Right atrium auricular region (tissue), 2 donors: Measurements from ENCODE around the gene CNIH2. TPM values are rescaled to one million over a fixed set of nuclear protein-coding genes. Genes with fewer than 3 reads are reported as not detected.
A peak's percentile ranks its signal among the peaks of the same experiment; 100 is the strongest.

Experiments used
- DNase-seq: peaks from one replicate; pipeline ENCODE4 v3.0.0-alpha.2; 2019; ENCODE audit warnings: low spot score
- H3K27ac ChIP-seq, 2 donors: fragments of 200-600 bp; sonication (generic); 1 replicate in 1 of 2; 2 replicates in 1 of 2; pipeline ENCODE4 v1.5.1; 2016 to 2019
- H3K27me3 ChIP-seq, 2 donors: fragments of 200-600 bp; sonication (generic); one replicate each; pipeline versions ENCODE4 v1.5.1 to v1.6.0; 2017 to 2019
- H3K36me3 ChIP-seq: fragments of 200-600 bp; sonication (generic); one replicate; pipeline ENCODE4 v1.5.1; 2016
- H3K4me1 ChIP-seq, 2 donors: fragments of 200-600 bp; sonication (generic); one replicate each; pipeline versions ENCODE4 v1.5.1 to v1.6.0; 2017 to 2019
- H3K4me3 ChIP-seq, 2 donors: fragments of 200-600 bp; sonication (generic); 1 replicate in 1 of 2; 2 replicates in 1 of 2; pipeline ENCODE4 v1.5.1; 2017 to 2019; ENCODE audit warnings: mild to moderate bottlenecking in 1 of 2, moderate library complexity in 1 of 2
- H3K9me3 ChIP-seq, 2 donors: fragments of 200-600 bp; sonication (generic); one replicate each; pipeline ENCODE4 v1.5.1; 2019
- total RNA-seq, 2 donors: library from RNA; depleted of rRNA; stranded (reverse); fragments of >200 nt; gene quantifications; one replicate each; pipeline ENCODE4 v1.1.0, GENCODE V29; 2016
- TF ChIP-seq, protein P1 (sequence below), 2 donors: fragments of 200-600 bp; sonication (generic); IDR thresholded peaks; one replicate each; pipeline ENCODE4 v1.5.1; 2019; ENCODE audit warnings: antibody characterized with exemption in 2 of 2

CNIH2 gene
- total RNA-seq, 2 donors from 2014 or later, result not detected

DNA sequence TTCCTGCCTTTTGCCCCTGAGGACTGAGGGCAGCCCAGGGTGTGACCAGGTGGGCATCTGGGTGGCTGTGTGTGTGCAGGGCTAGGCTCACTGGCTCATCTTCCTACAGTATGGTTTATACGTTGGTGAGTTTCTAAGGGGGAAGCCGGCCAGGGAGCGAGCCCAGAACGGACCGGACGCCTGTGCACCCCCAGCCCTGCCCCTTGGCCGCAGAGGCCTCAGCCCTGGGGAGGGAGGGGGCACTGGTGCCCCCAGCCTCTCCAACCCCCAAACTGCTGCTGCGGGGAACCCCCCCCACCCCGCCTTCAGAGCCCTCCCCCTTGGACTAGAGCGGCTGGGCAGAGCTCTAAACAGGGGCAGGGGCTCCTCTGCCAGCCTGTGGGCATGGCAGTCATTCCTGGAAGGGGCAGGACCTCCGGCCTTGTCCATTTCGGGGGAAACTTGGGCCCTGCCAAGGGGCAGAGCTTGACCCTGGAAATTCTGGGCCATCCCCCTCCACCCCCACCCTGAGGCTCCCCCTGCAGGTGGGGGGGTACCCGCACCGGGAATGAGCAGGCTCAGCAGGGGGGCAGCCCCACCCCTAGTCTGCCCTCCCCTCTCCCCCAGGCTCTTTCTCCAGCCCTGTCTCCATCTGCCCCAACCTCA, 5.6 kb downstream of the CNIH2 start:
- H3K27me3 ChIP-seq, result no peaks in the 10 kb centered on the region
- TF ChIP-seq, protein P1, sequence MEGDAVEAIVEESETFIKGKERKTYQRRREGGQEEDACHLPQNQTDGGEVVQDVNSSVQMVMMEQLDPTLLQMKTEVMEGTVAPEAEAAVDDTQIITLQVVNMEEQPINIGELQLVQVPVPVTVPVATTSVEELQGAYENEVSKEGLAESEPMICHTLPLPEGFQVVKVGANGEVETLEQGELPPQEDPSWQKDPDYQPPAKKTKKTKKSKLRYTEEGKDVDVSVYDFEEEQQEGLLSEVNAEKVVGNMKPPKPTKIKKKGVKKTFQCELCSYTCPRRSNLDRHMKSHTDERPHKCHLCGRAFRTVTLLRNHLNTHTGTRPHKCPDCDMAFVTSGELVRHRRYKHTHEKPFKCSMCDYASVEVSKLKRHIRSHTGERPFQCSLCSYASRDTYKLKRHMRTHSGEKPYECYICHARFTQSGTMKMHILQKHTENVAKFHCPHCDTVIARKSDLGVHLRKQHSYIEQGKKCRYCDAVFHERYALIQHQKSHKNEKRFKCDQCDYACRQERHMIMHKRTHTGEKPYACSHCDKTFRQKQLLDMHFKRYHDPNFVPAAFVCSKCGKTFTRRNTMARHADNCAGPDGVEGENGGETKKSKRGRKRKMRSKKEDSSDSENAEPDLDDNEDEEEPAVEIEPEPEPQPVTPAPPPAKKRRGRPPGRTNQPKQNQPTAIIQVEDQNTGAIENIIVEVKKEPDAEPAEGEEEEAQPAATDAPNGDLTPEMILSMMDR (IDR thresholded peaks at IDR 0.05), result no peak
- peaks cover 0 to 48% of the 10 kb centered on the region in 2 donors for H3K4me1 ChIP-seq
- DNase-seq, result no peak
- H3K36me3 ChIP-seq, result peaks cover 8% of the 10 kb centered on the region
- no peaks in the 10 kb centered on the region for H3K9me3 ChIP-seq
- no peak overlapping the region for H3K4me3 ChIP-seq
- H3K27ac ChIP-seq, result no peak overlapping the region

DNA sequence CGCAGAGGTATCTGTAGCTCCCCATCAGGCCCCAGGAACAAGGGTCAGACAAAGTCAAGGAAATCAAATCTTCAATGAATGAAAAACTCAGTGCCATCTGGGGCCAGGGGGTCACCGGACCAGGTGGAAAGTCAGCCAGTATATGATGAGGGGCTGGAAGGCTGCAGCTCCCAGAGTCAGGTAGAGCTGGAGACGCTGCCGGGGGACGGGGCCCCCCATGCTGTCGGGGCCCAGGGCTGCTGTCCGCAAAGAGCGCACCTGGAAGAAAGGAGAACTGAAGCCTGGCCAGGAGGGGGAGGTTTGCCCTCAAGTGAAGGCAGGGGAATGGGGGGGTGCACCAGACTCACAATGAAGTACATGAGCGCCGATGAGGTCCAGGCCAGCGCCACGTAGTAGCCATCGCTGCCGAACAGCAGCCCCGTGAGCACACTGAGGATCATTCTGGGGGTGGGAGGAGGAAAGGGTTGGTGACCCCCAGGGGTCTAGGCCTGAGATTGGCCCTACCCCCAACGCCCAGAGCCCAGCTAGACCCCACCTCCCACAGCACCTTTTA, 6.6 kb downstream of the CNIH2 start:
- DNase-seq, result no peak
- Histone ChIP-seq H3K27me3 (no peaks in the 10 kb centered on the region), H3K4me3 (no peak overlapping the region), H3K27ac (peak overlapping the region in 1 of 2 donors; percentile 67), H3K36me3 (peaks cover 8% of the 10 kb centered on the region), H3K4me1 (peaks cover 0 to 46% of the 10 kb centered on the region in 2 donors), H3K9me3 (no peaks in the 10 kb centered on the region)
- TF ChIP-seq, protein P1 (IDR thresholded peaks at IDR 0.05), result no peak

DNA sequence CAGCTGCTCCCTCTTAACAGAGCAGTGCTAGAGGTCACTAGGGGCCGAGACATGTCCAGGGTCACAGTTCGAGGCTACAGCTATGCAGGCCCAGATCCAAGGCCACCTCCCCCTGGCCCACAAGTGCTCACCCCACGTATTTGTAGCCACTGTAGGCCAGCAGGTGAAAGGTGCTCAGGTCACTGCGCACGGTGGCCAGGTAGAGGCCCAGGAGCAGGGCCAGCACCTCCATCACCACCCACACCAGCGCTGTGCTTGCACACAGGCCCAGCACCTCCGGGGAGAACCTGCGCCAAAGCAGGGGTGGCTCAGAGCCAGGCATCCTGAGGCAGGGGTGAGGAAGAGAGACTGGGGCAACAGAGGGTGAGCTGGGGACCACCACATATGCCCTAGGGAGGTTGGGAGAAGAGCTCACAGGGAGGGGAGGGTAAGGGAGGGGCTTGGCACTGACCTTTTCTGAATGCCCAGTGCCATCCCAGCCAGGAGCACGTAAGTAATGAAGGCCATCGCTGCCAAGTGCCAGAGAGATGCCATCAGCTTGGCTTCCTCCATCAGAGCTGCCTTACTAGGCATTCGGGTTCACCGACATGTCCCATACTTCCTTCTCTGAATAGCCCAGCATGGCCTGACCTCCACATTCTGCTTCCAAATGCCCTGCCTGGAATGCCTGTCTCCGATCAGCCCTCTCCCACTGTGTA, 7.4 kb downstream of the CNIH2 start:
- TF ChIP-seq, protein P1 (IDR thresholded peaks at IDR 0.05), result no peak
- Histone ChIP-seq H3K4me1 (peaks cover 0 to 53% of the 10 kb centered on the region in 2 donors), H3K9me3 (no peaks in the 10 kb centered on the region), H3K27ac (peak overlapping the region in 1 of 2 donors; percentile 67), H3K27me3 (no peaks in the 10 kb centered on the region), H3K36me3 (peaks cover 8% of the 10 kb centered on the region), H3K4me3 (no peak overlapping the region)
- no peak for DNase-seq

DNA sequence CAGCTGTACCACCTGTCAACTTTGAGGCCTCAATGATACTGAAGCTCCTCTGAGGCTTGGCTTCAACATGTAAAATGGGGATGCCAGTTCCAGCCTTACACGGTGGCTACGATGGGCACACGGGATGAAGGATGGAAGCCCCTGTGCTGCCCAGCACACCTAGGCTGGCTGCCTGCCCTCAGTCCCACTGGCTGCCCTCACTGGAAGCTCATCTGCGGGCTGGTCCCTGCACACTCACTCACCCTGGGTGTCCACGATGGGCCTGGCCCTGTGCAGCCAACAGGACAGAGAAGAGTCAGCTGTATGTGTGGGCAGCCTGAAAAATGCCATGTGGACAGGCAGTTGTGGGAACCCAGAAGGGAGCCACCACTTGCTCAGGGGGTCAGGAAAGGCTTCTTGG, 8.7 kb downstream of the CNIH2 start:
- TF ChIP-seq, protein P1 (IDR thresholded peaks at IDR 0.05), result no peak
- H3K4me1 ChIP-seq, result peaks cover 0 to 53% of the 10 kb centered on the region in 2 donors
- peak overlapping the region in 1 of 2 donors; percentile 67 for H3K27ac ChIP-seq
- H3K36me3 ChIP-seq, result peaks cover 8% of the 10 kb centered on the region
- no peaks in the 10 kb centered on the region for H3K9me3 ChIP-seq
- H3K4me3 ChIP-seq, result no peak overlapping the region
- DNase-seq, result no peak
- H3K27me3 ChIP-seq, result no peaks in the 10 kb centered on the region

DNA sequence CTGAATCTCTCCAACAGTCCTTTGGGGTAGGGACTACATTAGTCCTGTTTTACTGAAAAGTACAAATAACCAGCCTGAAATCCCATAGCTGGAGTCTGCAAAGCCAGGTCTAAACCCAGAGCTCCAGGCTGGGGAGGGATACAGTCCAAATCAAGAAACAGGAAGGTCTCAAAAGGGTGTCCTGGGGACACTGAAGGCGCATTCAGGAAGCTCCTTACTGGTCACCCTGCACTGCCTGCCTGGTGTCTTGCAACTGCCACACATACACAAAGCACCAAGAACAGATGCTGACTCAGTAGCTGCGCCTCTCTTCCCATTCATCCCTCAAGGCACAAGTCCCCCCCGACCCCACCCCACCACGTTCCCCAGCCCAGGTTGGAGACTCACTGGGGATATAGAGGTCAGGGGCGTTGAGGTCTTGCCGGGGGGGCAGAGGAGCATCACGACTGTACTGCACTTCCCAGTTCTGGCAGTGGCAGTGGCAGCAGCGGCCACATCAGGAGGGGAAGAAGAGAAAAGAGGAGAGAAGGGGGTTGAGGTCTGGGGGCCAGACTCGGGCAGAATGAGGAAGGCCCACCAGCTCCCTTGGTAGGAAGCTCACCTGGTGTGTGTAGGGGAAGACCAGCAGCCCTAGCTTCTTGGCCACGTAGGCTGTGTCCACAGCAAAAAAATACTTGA, 9.4 kb downstream of the CNIH2 start:
- DNase-seq, result no peak
- H3K4me1 ChIP-seq, result peaks cover 0 to 53% of the 10 kb centered on the region in 2 donors
- H3K4me3 ChIP-seq, result no peak overlapping the region
- H3K27me3 ChIP-seq, result peaks cover 0 to 4% of the 10 kb centered on the region in 2 donors
- TF ChIP-seq, protein P1 (IDR thresholded peaks at IDR 0.05), result no peak
- H3K27ac ChIP-seq, result peak overlapping the region in 1 of 2 donors; percentile 92
- no peaks in the 10 kb centered on the region for H3K9me3 ChIP-seq
- peaks cover 8% of the 10 kb centered on the region for H3K36me3 ChIP-seq
